ENCODE measurements around the gene CEP95. TPM values are rescaled to one million over a fixed set of nuclear protein-coding genes. Genes with fewer than 3 reads are reported as not detected.

CEP95 gene
- total RNA-seq, 1 experiment from 2014 or later: 67.3 TPM

DNA sequence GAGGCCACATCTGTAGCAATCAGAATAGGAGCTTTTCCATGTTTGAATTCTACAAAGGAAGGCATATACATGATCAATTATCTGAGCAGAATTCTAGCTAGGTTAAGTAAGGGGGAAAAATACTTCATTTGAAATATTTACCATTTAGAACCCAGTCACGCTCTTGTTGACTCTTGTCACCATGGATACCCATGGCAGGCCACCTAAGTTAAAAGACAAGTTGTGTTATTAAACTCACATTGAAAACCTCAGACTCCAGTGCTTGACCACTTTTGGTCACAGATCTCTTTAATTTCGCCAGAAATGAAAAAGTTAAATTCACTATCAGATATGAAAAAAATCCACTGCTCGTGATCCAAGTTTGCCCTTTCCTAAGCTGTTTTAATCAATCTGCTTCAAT is 4.8 kb upstream of the CEP95 start:
- no peak overlapping the region for H3K9ac ChIP-seq (ENCODE audit: extremely low read depth, insufficient read length, low read length)
- no peaks in the 10 kb centered on the region for H4K20me1 ChIP-seq (ENCODE audit: control insufficient read depth, insufficient read depth, insufficient read length)
- peaks cover 53 to 60% of the 10 kb centered on the region in 2 experiments for H3K4me1 Mint-ChIP-seq
- H2BK15ac ChIP-seq (ENCODE audit: low read depth, low read length): no peak overlapping the region
- no peaks in the 10 kb centered on the region for H3K9me3 ChIP-seq (ENCODE audit: control insufficient read depth, low read depth, low read length)
- H3K27me3 ChIP-seq (ENCODE audit: insufficient read depth, low read length): no peaks in the 10 kb centered on the region
- no peak overlapping the region for H3K14ac ChIP-seq (ENCODE audit: insufficient read depth, low read length)
- peaks cover 64 to 84% (median 76%) of the 10 kb centered on the region in 3 experiments for H3K36me3 Mint-ChIP-seq (ENCODE audit: insufficient read depth in 1 of 3, low read depth in 3 of 3)
- H3K4ac ChIP-seq (ENCODE audit: low read depth, low read length): no peak overlapping the region
- peaks cover 3 to 4% of the 10 kb centered on the region in 2 experiments; a peak in 3 of 5 replicates for H3K9me3 Mint-ChIP-seq
- no peak overlapping the region for H2BK5ac ChIP-seq (ENCODE audit: insufficient read length, low read length)
- H3K27me3 Mint-ChIP-seq (ENCODE audit: low read depth): peaks cover 10% of the 10 kb centered on the region; the same call in 1 of the 2 replicates
- no peak overlapping the region for H4K5ac ChIP-seq (ENCODE audit: insufficient read length, low read depth, low read length)
- no peak overlapping the region for H3K27ac ChIP-seq (ENCODE audit: insufficient read length, low read depth, low read length)
- H3K18ac ChIP-seq (ENCODE audit: insufficient read length, low read depth, low read length): no peak overlapping the region
- no peak overlapping the region for H2AK5ac ChIP-seq (ENCODE audit: insufficient read length, low read length)
- H3K4me1 ChIP-seq (ENCODE audit: insufficient read depth, low read length): no peaks in the 10 kb centered on the region
- no peak overlapping the region for H3T11ph ChIP-seq (ENCODE audit: low read length)
- H4K91ac ChIP-seq (ENCODE audit: insufficient read length, low read depth, low read length): no peak overlapping the region
- H3K23me2 ChIP-seq (ENCODE audit: insufficient read length, low read depth, low read length, poor library complexity, severe bottlenecking): peaks cover 10% of the 10 kb centered on the region
- H3K56ac ChIP-seq (ENCODE audit: insufficient read length, low read depth, low read length): no peak overlapping the region
- H3K4me3 Mint-ChIP-seq: no peak overlapping the region
- no peak for DNase-seq
- H2BK120ac ChIP-seq (ENCODE audit: low read depth, low read length, poor library complexity, severe bottlenecking): no peak overlapping the region
- no CpG with 5 or more reads among the region's 3 CpGs for WGBS (ENCODE audit: extremely low coverage, insufficient read length, low lambda C conversion rate)
- H2AFZ ChIP-seq (ENCODE audit: low read length): no peak overlapping the region
- H4K8ac ChIP-seq (replicated peaks; ENCODE audit: insufficient read length, low read depth, low read length): no peak overlapping the region
- H2BK12ac ChIP-seq (ENCODE audit: insufficient read length, low read depth, low read length): no peak overlapping the region
- no peak overlapping the region for H2BK20ac ChIP-seq (ENCODE audit: low read depth, low read length, poor library complexity, severe bottlenecking)
- peaks cover 15% of the 10 kb centered on the region for H3K79me2 ChIP-seq (ENCODE audit: insufficient read depth, low read length)
- peak overlapping the region in 2 of 3 experiments; percentile 65 to 81; a peak in 4 of 7 replicates for H3K27ac Mint-ChIP-seq
- peaks cover 4% of the 10 kb centered on the region for H3K79me1 ChIP-seq (ENCODE audit: insufficient read depth, low read depth, low read length, poor library complexity, severe bottlenecking)
- TF ChIP-seq, protein P1, sequence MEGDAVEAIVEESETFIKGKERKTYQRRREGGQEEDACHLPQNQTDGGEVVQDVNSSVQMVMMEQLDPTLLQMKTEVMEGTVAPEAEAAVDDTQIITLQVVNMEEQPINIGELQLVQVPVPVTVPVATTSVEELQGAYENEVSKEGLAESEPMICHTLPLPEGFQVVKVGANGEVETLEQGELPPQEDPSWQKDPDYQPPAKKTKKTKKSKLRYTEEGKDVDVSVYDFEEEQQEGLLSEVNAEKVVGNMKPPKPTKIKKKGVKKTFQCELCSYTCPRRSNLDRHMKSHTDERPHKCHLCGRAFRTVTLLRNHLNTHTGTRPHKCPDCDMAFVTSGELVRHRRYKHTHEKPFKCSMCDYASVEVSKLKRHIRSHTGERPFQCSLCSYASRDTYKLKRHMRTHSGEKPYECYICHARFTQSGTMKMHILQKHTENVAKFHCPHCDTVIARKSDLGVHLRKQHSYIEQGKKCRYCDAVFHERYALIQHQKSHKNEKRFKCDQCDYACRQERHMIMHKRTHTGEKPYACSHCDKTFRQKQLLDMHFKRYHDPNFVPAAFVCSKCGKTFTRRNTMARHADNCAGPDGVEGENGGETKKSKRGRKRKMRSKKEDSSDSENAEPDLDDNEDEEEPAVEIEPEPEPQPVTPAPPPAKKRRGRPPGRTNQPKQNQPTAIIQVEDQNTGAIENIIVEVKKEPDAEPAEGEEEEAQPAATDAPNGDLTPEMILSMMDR (conservative IDR thresholded peaks at IDR 0.05): no peak
- no peak overlapping the region for H3K4me2 ChIP-seq (ENCODE audit: insufficient read depth, insufficient read length, low read length)
- H3K23ac ChIP-seq (ENCODE audit: insufficient read length, low read depth, low read length): no peak overlapping the region

All from H9 (cell line).